PC-3 (cell line): Measurements from ENCODE around the gene DNAJC6.

Source experiments
- EZH2 ChIP-seq: fragments of 300-600 bp; sonication (generic); IDR thresholded peaks from one replicate; pipeline ENCODE4 v1.6.1; 2017; ENCODE audit warnings: antibody characterized with exemption, mild to moderate bottlenecking, low read length; ENCODE audit not compliant: unreplicated experiment
- TF ChIP-seq, protein P1 (sequence below): fragments of 300-600 bp; sonication (generic); conservative IDR thresholded peaks from 2 replicates; pipeline ENCODE4 v1.5.1; 2017; ENCODE audit warnings: antibody characterized with exemption, low read depth, mild to moderate bottlenecking, low read length

DNA sequence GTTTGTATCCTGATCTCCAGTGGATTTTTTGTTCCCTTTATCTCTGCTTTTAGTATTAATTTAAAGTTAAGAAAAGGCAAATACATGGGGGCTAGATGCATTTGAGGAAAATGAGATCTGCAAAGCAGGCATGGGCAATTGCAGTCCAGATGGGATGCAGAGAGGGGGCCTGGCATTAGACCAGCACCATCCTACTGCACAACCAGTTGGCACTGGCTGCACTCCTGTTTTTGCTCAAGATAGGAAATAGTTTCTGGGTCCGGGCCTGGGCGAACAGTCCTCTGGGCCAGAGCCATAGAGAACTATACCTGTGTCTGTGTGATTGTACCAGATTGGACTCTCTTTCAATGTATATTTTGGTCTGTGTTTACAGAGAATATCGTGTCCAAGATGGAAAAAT, 77.1 kb downstream of the DNAJC6 start:
- TF ChIP-seq EZH2: no peak
- TF ChIP-seq, protein P1, sequence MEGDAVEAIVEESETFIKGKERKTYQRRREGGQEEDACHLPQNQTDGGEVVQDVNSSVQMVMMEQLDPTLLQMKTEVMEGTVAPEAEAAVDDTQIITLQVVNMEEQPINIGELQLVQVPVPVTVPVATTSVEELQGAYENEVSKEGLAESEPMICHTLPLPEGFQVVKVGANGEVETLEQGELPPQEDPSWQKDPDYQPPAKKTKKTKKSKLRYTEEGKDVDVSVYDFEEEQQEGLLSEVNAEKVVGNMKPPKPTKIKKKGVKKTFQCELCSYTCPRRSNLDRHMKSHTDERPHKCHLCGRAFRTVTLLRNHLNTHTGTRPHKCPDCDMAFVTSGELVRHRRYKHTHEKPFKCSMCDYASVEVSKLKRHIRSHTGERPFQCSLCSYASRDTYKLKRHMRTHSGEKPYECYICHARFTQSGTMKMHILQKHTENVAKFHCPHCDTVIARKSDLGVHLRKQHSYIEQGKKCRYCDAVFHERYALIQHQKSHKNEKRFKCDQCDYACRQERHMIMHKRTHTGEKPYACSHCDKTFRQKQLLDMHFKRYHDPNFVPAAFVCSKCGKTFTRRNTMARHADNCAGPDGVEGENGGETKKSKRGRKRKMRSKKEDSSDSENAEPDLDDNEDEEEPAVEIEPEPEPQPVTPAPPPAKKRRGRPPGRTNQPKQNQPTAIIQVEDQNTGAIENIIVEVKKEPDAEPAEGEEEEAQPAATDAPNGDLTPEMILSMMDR: no peak
